GM10266 (cell line): ENCODE data around the gene GAPDH.
"Not testable (repeated sequence)": the region's sequence is repeated elsewhere in the genome, so short reads cannot be mapped to it uniquely, and the experiment has no call there.

Experiments used
- DNase-seq: peaks from one replicate; pipeline ENCODE4 v3.0.0; 2012; ENCODE audit errors: extremely low spot score
- CTCF ChIP-seq: IDR thresholded peaks from 2 replicates; pipeline ENCODE4 v1.5.1; 2012; ENCODE audit warnings: mild to moderate bottlenecking, low read depth; ENCODE audit not compliant: control insufficient read depth, insufficient read depth; ENCODE audit errors: missing control alignments

The GAPDH gene

GRCh38 chr12:6552140-6552551 is 17.8 kb downstream of the GAPDH start:
- TF ChIP-seq CTCF, result no peak
- DNase-seq, result no peak

GRCh38 chr12:6553051-6553868 is 18.9 kb downstream of the GAPDH start:
- DNase-seq, result no peak

GRCh38 chr12:6554168-6555017 is 20.1 kb downstream of the GAPDH start:
- peak; percentile 92 for DNase-seq
- peak; percentile 83 for TF ChIP-seq CTCF

More at GRCh38 chr12:6553051-6553868, 18.9 kb downstream of the GAPDH start:
- TF ChIP-seq CTCF, result no peak

- peak; percentile 48 for DNase-seq
- TF ChIP-seq CTCF, result no peak
Measured at GRCh38 chr12:6555018-6555691, 20.8 kb downstream of the GAPDH start.

GRCh38 chr12:6556496-6556817 is 22.1 kb downstream of the GAPDH start:
- DNase-seq, result not testable (repeated sequence)

GRCh38 chr12:6556857-6557256 is 22.5 kb downstream of the GAPDH start:
- no peak for TF ChIP-seq CTCF
- no peak for DNase-seq

- peak; percentile 54 for TF ChIP-seq CTCF
- DNase-seq, result peak; percentile 64
Measured at GRCh38 chr12:6558014-6558760, 23.9 kb downstream of the GAPDH start.
